ENCODE measurements around the gene TLCD5. TPM values are rescaled to one million over a fixed set of nuclear protein-coding genes. Genes with fewer than 3 reads are reported as not detected.

Gene TLCD5
- total RNA-seq, 1 experiment from 2014 or later: 8.3 TPM

- TF ChIP-seq AFF4 (CRISPR knock-in tag; IDR thresholded peaks at IDR 0.05; ENCODE audit: borderline replicate concordance): 0 out of 2 replicates have a peak, but pooled peaks have one; percentile 66
- peak; percentile 7; the same call in 1 of the 2 replicates for TF ChIP-seq USF2 (CRISPR knock-in tag; IDR thresholded peaks at IDR 0.05)
- TF ChIP-seq HMGXB4 (CRISPR knock-in tag; IDR thresholded peaks at IDR 0.05): peak; percentile 97
- 0 out of 2 replicates have a peak, but pooled peaks have one; percentile 41 for TF ChIP-seq ZNF317 (CRISPR knock-in tag; IDR thresholded peaks at IDR 0.05; ENCODE audit: borderline replicate concordance, low read depth)
- peak; percentile 40; the same call in 1 of the 2 replicates for TF ChIP-seq GABPB1 (CRISPR knock-in tag; IDR thresholded peaks at IDR 0.05)
- TF ChIP-seq NFATC4 (CRISPR knock-in tag; IDR thresholded peaks at IDR 0.05): peak; percentile 36; the same call in 1 of the 2 replicates
- peak; percentile 60; the same call in 1 of the 2 replicates for TF ChIP-seq ARID4B (CRISPR knock-in tag; IDR thresholded peaks at IDR 0.05; ENCODE audit: borderline replicate concordance)
- peak; percentile 82 for TF ChIP-seq TEAD1 (CRISPR knock-in tag; IDR thresholded peaks at IDR 0.05)
- TF ChIP-seq ZNF232 (CRISPR knock-in tag; IDR thresholded peaks at IDR 0.05): peak; percentile 55
- TF ChIP-seq ETV6 (CRISPR knock-in tag; IDR thresholded peaks at IDR 0.05): peak; percentile 97
- peak; percentile 25; the same call in 1 of the 2 replicates for TF ChIP-seq KAT7 (CRISPR knock-in tag; IDR thresholded peaks at IDR 0.05; ENCODE audit: borderline replicate concordance)
- TF ChIP-seq ZNF423 (CRISPR knock-in tag; IDR thresholded peaks at IDR 0.05): peak; percentile 95
- TF ChIP-seq MYBL2 (CRISPR knock-in tag; IDR thresholded peaks at IDR 0.05): peak; percentile 63; the same call in 1 of the 2 replicates
- 0 out of 2 replicates have a peak, but pooled peaks have one; percentile 22 for TF ChIP-seq GTF2I (CRISPR knock-in tag; conservative IDR thresholded peaks at IDR 0.05)
- TF ChIP-seq ZBTB43 (CRISPR knock-in tag; IDR thresholded peaks at IDR 0.05): peak; percentile 54; the same call in 1 of the 2 replicates
- TF ChIP-seq NFE2L1 (CRISPR knock-in tag; IDR thresholded peaks at IDR 0.05): no peak
- peak; percentile 65; the same call in 1 of the 2 replicates for TF ChIP-seq CREB1 (CRISPR knock-in tag; IDR thresholded peaks at IDR 0.05)
- TF ChIP-seq E2F5 (CRISPR knock-in tag; IDR thresholded peaks at IDR 0.05): peak; percentile 57; the same call in 1 of the 2 replicates
- peak; percentile 69; the same call in 1 of the 2 replicates for TF ChIP-seq CBFB (CRISPR knock-in tag; IDR thresholded peaks at IDR 0.05; ENCODE audit: low read depth)
- TF ChIP-seq FOXK1 (CRISPR knock-in tag; IDR thresholded peaks at IDR 0.05): peak; percentile 46; the same call in 1 of the 2 replicates
- TF ChIP-seq SMAD3 (CRISPR knock-in tag; IDR thresholded peaks at IDR 0.05; ENCODE audit: borderline replicate concordance): 0 out of 2 replicates have a peak, but pooled peaks have one; percentile 39
- no peak for TF ChIP-seq ELF4 (CRISPR knock-in tag; IDR thresholded peaks at IDR 0.05; ENCODE audit: low read depth)
Observed at GRCh38 chr11:120335908-120336640, 11.0 kb downstream of the TLCD5 start, which contains the start of gene ARHGEF12 (continued).

Measured in WTC11 (cell line).